GM03348 (cell line): Measurements from ENCODE around the gene PHC2.
A peak's percentile ranks its signal among the peaks of the same experiment; 100 is the strongest.

Experiments used
- DNase-seq: peaks from one replicate; pipeline ENCODE4 v3.0.0; 2012; ENCODE audit warnings: low spot score

Gene PHC2

GRCh38 chr1:33331444-33332356 lies 99.2 kb downstream of the PHC2 start:
- DNase-seq = no peak

DNA sequence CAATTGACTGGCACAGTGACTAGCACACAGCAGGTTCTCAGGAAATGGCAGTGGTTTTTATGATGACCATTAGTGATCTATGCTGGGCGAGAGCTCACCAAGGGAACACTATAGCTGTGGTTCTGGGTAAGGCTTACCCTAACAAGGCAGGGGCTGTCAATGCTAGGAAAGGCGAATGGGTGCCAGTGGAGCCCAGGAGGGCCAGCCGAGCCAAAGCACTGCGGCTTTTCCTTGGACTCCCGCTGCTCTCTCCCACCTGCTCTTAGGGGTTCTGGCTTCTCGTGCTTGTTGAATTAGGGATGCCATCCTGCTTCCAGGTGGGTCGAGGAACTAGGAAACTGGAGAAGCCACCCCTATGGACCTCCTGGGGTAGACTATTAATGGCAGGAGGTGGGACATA lies 100.0 kb downstream of the PHC2 start:
- no peak for DNase-seq

DNA sequence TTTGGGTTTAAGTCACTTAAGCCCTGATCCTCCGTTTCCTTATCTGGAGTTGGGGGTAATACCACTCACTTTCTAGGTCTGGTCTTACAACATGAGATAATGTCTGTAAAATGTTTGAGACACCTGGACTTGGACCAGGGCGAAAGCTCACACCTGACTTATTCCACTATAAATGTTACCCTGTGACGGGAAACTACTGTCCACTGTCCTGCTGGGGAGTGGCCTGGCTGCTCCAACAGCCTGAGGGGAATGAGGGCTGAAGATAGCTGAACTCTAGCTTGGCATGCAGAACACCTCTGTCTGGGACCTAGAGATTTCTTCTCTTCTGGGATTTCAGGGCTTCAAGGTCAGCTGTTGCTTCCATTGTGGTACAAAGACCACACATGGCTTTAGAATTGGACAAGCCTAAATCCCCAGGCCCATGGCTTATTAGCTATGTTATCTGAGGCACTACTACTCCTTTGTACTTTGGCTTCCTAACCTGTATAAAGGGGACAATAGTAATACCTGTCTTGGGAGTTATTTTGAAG lies 100.5 kb downstream of the PHC2 start:
- DNase-seq = no peak

DNA sequence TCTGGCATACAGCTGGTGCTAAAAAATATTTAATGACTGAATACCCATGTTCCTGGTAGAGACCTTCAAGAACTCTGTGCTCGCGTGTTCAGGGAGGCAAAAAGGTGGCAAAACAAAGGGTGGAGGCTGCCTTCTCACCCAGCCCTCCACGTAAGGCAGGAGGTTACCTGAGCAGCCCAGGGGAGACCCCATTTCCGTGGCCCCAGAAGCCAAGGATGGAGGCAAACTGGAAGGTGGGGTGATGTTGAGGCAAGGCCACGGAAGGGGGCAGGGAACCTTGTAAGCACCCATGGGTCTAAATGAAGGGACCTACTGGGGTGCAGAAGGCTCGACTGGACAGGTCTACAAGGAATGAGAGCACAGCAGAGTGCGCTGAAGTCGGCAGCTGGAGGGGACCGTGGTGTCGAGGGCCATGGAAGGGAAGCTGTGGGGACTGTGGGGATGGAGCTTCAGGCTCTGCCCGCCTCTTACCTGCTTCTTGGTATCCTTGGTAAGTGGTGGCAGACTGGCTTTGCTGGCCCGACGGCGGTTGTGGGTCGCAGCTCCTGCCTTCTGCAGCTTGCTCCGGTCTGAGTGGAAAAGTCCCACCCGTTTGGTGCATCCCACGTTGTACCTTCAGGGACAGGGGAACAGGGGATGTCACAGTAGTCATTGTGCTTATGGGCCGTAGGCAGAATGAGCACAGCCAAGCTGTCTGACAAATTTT lies 101.1 kb downstream of the PHC2 start:
- DNase-seq = no peak

DNA sequence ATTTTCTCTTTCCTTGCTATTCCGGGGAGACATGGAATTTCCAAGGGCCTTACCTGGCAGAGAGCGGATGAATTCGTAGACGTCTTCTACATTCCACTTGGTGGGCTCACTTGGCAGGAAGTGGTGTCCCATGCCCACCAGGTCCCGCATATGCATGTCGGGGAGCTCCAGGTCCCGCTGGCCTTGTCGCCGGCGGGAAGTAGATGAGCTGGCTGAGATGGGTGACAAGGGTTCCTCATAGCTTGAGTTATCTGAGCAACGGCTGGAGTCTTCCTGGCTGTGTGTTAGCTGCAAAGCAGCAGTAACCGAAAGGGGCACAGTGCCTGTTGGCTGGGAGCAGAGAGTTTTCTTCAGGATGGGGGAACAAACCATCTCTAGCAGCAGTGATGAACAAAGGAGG lies 102.1 kb downstream of the PHC2 start:
- DNase-seq = no peak

- peak; percentile 94 for DNase-seq
Measured at GRCh38 chr1:33327587-33328325, 103.1 kb downstream of the PHC2 start.

GRCh38 chr1:33326785-33327184 lies 104.1 kb downstream of the PHC2 start:
- DNase-seq = no peak

GRCh38 chr1:33324677-33325575 lies 106.0 kb downstream of the PHC2 start:
- DNase-seq = no peak

DNA sequence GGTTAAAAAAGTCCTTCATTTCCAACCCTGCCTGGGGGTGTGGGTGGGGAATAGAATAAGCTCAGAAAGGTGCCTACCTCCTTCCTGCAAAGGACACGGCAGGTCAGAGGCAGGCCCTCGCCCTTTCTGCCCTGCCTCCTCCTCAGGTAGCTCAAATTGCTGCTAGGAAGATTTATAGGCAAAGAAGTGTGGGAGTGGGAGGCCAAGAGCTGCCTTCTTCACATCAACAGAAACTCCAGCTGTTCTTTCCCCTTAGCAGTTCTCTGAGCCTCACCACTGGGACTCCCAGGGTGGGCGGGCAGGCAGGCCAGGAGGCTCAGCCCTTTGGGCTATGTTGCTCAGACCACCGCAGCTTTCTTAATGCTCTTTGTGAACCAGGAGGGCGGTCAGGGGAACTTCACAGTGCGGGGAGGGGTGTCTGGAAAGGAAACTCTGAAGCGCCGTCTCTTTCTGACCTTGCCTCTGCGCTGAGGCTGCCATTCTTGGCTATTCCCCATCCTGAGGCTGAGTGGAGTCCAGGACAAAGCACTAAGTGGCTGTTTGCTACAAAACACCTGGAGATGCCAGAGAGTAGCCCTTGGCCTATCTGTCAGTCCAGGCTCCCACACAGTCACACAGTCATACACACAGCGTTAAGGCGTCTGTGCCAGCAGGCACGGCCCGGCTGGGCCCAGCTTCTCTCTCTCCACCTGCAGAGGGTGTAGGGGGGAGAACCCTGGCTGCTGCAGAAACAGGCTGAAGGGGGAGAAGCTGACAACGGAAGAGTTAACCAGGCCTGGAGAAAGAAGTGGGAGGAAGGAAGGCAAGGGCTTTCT lies 107.0 kb downstream of the PHC2 start:
- DNase-seq = no peak

DNA sequence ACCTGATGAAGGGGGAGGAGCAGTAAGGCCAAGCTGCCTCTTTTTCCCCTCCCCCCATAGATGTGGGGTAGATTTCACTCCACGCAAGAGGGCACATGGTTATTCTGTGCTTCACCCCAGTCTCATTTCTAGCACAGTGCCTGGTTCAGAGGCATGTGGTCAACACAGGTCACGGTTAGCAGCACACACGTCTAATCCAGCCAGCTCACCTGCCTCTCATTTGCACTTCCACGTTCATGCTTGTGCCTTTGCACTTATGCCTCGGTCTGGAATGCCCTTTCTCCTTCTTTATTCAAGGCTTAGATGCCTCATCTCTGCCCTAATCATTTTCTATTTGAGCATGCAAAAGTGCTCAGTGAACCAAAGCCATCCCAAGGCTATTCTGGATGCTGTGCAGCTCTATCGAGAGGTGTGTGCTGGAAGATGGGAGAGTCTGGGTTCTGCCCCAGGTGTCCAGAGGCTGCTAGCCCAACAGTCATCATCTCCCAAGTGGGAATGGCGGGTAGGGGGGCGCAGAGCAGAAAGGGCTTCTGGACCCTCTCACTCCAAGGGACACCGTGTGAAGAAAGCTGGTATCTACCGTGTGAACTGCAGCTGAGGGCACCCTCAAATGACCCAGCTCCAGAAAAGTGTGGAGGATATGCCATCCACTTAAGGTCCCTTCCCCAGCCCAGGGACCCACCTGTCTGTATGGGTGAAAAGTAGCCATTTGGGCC lies 107.9 kb downstream of the PHC2 start:
- DNase-seq = no peak

DNA sequence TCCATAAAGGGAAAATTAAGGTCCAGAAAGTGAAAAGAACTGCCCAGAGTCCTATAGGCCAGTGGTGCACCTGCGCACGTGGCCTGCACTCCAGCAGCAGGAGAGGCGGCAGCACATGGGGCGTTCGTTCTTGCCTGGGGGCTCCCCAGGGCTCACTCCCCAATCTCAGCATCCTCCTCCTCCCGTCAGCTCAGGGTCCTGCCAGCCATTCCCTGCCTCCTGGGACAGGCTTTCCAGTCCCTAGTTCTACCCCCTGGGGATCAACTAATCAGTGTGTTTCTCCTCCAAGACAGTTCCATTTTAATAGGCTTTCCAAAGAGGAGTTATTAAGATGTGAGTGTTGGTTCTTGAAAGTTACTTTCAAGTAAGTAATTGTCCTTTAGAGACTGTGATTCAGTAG lies 108.8 kb downstream of the PHC2 start:
- no peak for DNase-seq

DNA sequence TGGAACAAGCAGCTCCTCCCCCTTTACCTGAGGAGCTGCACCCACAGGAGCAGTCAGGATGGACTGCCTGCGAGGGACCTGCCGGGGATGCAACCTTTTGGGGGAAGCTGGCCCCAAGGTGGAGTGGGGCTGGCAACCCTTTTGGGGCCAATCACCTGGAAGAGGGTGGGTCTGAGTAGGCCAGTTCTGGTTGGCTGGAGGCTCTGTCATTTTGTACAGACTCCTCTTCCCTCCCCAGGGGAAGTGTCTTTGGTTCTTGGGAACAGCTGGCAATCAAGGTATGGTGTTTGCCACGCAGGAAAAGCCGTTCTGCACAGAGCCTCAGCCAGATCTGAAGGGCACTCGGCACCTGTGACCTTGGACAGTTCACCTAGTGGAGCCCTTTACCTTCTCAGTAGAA lies 109.7 kb downstream of the PHC2 start:
- DNase-seq = no peak

- DNase-seq = no peak
Measured at GRCh38 chr1:33320619-33321165, 110.2 kb downstream of the PHC2 start, which contains the start of gene A3GALT2. TSS of gene A3GALT2 (minus strand) at chr1:33321098. CDS start at chr1:33321098, 0 bp downstream.

DNA sequence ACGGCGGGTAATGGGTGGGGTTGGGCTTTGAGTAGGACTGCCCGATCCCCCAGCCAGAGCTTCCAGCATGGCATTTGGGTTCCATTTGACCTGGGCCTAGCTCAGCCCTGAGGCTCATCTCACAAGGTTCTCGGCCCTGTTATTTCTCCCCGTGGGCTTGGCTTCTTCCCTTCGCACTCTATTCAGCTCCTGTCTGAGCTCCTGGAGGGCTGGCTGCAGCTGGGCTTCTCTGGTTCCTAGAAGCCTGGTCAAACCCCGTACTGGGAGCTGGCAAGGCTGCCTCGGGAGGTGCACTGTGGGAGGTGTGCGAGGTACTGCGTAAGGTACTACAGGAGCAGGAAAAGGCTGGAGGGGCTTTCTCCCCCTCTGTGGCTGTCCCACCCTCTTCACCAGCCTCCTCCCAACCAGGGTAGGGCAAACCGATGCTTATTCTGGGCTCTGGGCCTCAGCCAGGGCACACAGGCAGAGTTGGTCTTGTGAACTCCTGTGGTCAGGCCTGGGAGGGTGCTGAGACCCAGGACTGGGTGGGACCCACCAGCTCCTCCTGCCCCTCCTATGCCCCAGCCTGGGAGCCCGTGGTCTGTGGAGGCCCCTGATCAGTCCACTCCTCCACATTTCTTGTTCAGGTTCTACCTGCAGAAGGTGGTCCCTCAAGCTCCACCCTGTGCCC lies 110.8 kb downstream of the PHC2 start:
- no peak for DNase-seq

- DNase-seq = no peak
Measured at GRCh38 chr1:33319186-33319948, 111.5 kb downstream of the PHC2 start.

DNA sequence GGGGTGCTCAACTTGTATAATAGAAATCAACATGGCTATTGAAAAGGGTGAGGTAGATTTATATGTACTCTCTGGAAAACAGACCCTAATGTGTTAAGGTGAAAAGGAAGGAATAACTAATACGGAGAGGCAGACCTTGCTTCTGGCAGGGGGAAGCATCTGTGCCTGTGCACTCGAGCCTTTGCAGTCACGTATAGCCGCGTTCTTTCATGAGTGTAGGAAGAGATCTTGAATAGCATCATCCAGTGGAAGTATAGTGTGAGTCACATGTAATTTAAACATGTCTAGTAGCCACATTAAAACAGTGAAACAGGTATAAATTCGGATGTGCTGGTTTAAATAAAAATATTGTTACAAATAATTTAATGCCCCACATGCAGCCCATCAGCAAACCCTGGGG lies 112.9 kb downstream of the PHC2 start:
- no peak for DNase-seq

DNA sequence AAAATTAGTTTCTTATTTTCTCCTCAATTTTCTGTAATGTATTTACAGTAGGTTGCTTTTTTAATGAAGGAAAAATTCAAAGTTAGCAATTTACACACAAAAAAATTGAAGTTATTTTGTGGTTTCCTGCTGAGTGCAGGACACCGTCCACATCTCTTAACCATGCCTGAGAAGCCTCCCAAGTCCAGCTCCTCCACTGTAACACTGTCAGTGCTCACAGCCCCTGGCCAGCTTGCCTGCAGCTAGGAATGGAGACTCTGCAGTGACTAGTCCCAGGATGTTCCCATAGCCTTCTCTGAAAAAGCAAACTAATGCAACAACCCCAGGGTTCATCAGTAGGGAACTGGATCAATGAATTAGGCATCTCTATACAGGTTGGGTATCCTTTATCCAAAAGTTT lies 113.5 kb downstream of the PHC2 start:
- DNase-seq = peak; percentile 38

- no peak for DNase-seq
Measured at GRCh38 chr1:33316601-33317000, 114.3 kb downstream of the PHC2 start.
